Esophagus squamous epithelium (tissue), 5 donors: ENCODE data around the gene ANO2. TPM values are rescaled to one million over a fixed set of nuclear protein-coding genes. Genes with fewer than 3 reads are reported as not detected.

Source experiments
- DNase-seq: peaks from one replicate; lab custom pipeline; 2025; lab: John Stamatoyannopoulos, UW
- H3K27ac ChIP-seq, 4 donors: fragments of 200-600 bp; sonication (generic); one replicate each; pipeline ENCODE4 v1.5.1; 2016 to 2019; ENCODE audit warnings: mild to moderate bottlenecking in 1 of 4
- H3K27me3 ChIP-seq, 4 donors: fragments of 200-600 bp; sonication (generic); 1 replicate in 3 of 4; 2 replicates in 1 of 4; pipeline versions ENCODE4 v1.5.1 to v1.6.0; 2017 to 2021; ENCODE audit warnings: antibody characterized with exemption in 1 of 4
- H3K36me3 ChIP-seq, 3 donors: fragments of 200-600 bp; sonication (generic); one replicate each; pipeline ENCODE4 v1.5.1; 2016 to 2019
- H3K4me1 ChIP-seq, 3 donors: fragments of 200-600 bp; sonication (generic); one replicate each; pipeline ENCODE4 v1.5.1; 2017 to 2019
- H3K4me3 ChIP-seq, 4 donors: fragments of 200-600 bp; sonication (generic); 1 replicate in 3 of 4; 2 replicates in 1 of 4; pipeline ENCODE4 v1.5.1; 2016 to 2019; ENCODE audit warnings: mild to moderate bottlenecking in 2 of 4, moderate library complexity in 1 of 4
- H3K9me3 ChIP-seq, 3 donors: fragments of 200-600 bp; sonication (generic); one replicate each; pipeline ENCODE4 v1.5.1; 2016 to 2019
- CTCF ChIP-seq, 6 experiments: fragments of 450-650 bp in 4 of 6; fragments of 200-600 bp in 2 of 6; sonication (generic) in 2 of 6; IDR thresholded peaks; one replicate each; pipeline ENCODE4 v1.5.1; 2016 to 2019; ENCODE audit warnings: antibody characterized with exemption in 6 of 6, mild to moderate bottlenecking in 4 of 6, moderate library complexity in 4 of 6
- POLR2A ChIP-seq, 4 donors: fragments of 450-650 bp; IDR thresholded peaks; one replicate each; pipeline ENCODE4 v1.6.1; 2017; ENCODE audit warnings: antibody characterized with exemption in 4 of 4, mild to moderate bottlenecking in 4 of 4, moderate library complexity in 3 of 4
- WGBS, 2 donors: methylation state at CpG; one replicate each; pipeline ENCODE4 v1.1.5; 2018; 5-methylcytosine and 5-hydroxymethylcytosine counted together
- intact Hi-C: fragments of 100-400 bp; cut with DNase I; formaldehyde crosslinking; loops from one replicate; pipeline ENCODE4 v1.15.0; 2022
- total RNA-seq, 4 donors: library from RNA; depleted of rRNA; stranded (reverse); fragments of >200 nt; gene quantifications; one replicate each; pipeline ENCODE4 v1.1.0, GENCODE V29; 2016
- donor health status: DM: yes; HTN: yes; CAD: no.

The ANO2 gene
- total RNA-seq, 4 donors from 2014 or later: 0.49 to 11.8 (median 3.1) TPM

- H3K27me3 ChIP-seq: peaks cover 0 to 16% (median 0%) of the 10 kb centered on the region in 4 donors
- no peak overlapping the region for H3K27ac ChIP-seq
- DNase-seq: no peak
- H3K9me3 ChIP-seq: no peaks in the 10 kb centered on the region
- H3K4me1 ChIP-seq: peaks cover 0 to 13% (median 0%) of the 10 kb centered on the region in 3 donors
- 69 to 85% methylated on average over 5 of the region's 5 CpGs for WGBS, 2 donors
- H3K36me3 ChIP-seq: no peaks in the 10 kb centered on the region
- TF ChIP-seq POLR2A (IDR thresholded peaks at IDR 0.05): no peak
- TF ChIP-seq CTCF (IDR thresholded peaks at IDR 0.05): no peak
- no peak overlapping the region for H3K4me3 ChIP-seq
- intact Hi-C loops: no loop called here
Observed at GRCh38 chr12:5573390-5573789, 371.7 kb downstream of the ANO2 start.

- H3K27me3 ChIP-seq: peaks cover 0 to 27% (median 0%) of the 10 kb centered on the region in 4 donors
- no peaks in the 10 kb centered on the region for H3K36me3 ChIP-seq
- intact Hi-C loops: no loop called here
- H3K27ac ChIP-seq: no peak overlapping the region
- 59 to 70% methylated on average over 7 of the region's 13 CpGs for WGBS, 2 donors
- H3K4me1 ChIP-seq: peaks cover 0 to 11% (median 0%) of the 10 kb centered on the region in 3 donors
- no peak for TF ChIP-seq CTCF (IDR thresholded peaks at IDR 0.05)
- no peak for TF ChIP-seq POLR2A (IDR thresholded peaks at IDR 0.05)
- H3K4me3 ChIP-seq: no peak overlapping the region
- no peaks in the 10 kb centered on the region for H3K9me3 ChIP-seq
- no peak for DNase-seq
Observed at GRCh38 chr12:5571115-5571514, 373.9 kb downstream of the ANO2 start.

GRCh38 chr12:5570416-5570815 lies 374.6 kb downstream of the ANO2 start:
- Histone ChIP-seq H3K4me1 (peaks cover 0 to 11% (median 0%) of the 10 kb centered on the region in 3 donors), H3K36me3 (no peaks in the 10 kb centered on the region), H3K27ac (no peak overlapping the region), H3K27me3 (peaks cover 0 to 33% (median 0%) of the 10 kb centered on the region in 4 donors), H3K4me3 (no peak overlapping the region), H3K9me3 (no peaks in the 10 kb centered on the region)
- WGBS, 2 donors: 19 to 28% methylated on average over 1 of the region's 1 CpG
- DNase-seq: no peak
- intact Hi-C loops: no loop called here
- TF ChIP-seq POLR2A (IDR thresholded peaks at IDR 0.05) (no peak), CTCF (IDR thresholded peaks at IDR 0.05) (no peak)

- no peak for TF ChIP-seq POLR2A (IDR thresholded peaks at IDR 0.05)
- no peak for TF ChIP-seq CTCF (IDR thresholded peaks at IDR 0.05)
- Histone ChIP-seq H3K36me3 (no peaks in the 10 kb centered on the region), H3K4me1 (peaks cover 0 to 11% (median 0%) of the 10 kb centered on the region in 3 donors), H3K4me3 (no peak overlapping the region), H3K27me3 (peaks cover 0 to 42% (median 0%) of the 10 kb centered on the region in 4 donors), H3K9me3 (no peaks in the 10 kb centered on the region), H3K27ac (no peak overlapping the region)
- DNase-seq: no peak
- 59 to 83% methylated on average over 17 of the region's 17 CpGs for WGBS, 2 donors
- intact Hi-C loops: no loop called here
Observed at GRCh38 chr12:5568325-5568981, 376.6 kb downstream of the ANO2 start.

GRCh38 chr12:5567016-5567725 lies 377.9 kb downstream of the ANO2 start:
- peaks cover 0 to 39% (median 0%) of the 10 kb centered on the region in 4 donors for H3K27me3 ChIP-seq
- no peak overlapping the region for H3K27ac ChIP-seq
- H3K9me3 ChIP-seq: no peaks in the 10 kb centered on the region
- no peak overlapping the region for H3K4me3 ChIP-seq
- no peak for TF ChIP-seq POLR2A (IDR thresholded peaks at IDR 0.05)
- intact Hi-C loops: no loop called here
- H3K4me1 ChIP-seq: peaks cover 0 to 11% (median 0%) of the 10 kb centered on the region in 3 donors
- 36 to 59% methylated on average over 8 to 14 of the region's 14 CpGs for WGBS, 2 donors
- H3K36me3 ChIP-seq: no peaks in the 10 kb centered on the region
- no peak for DNase-seq
